SK-N-SH treated with all-trans-retinoic acid at 6 μM for 48 hours (cell line): Measurements from ENCODE around the gene TOR1A.

Source experiments
- ARNTL ChIP-seq: fragments of 450-650 bp; formaldehyde crosslinking; IDR thresholded peaks from 2 replicates; pipeline ENCODE4 v1.5.0; 2020; ENCODE audit warnings: low read depth, mild to moderate bottlenecking, moderate library complexity, borderline replicate concordance
- BACH2 ChIP-seq: fragments of 250-450 bp; sonication (Bioruptor Pico); IDR thresholded peaks from 2 replicates; pipeline ENCODE4 v1.9.0; 2021; ENCODE audit warnings: mild to moderate bottlenecking, borderline replicate concordance
- ISL1 ChIP-seq: fragments of 250-450 bp; sonication (Bioruptor Pico); IDR thresholded peaks from 2 replicates; pipeline ENCODE4 v2.1.2; 2022; ENCODE audit warnings: mild to moderate bottlenecking, moderate library complexity
- RARB ChIP-seq: fragments of 250-450 bp; sonication (Bioruptor Pico); IDR thresholded peaks from 2 replicates; pipeline ENCODE4 v1.8.0; 2021; ENCODE audit warnings: mild to moderate bottlenecking, moderate library complexity
- TCF4 ChIP-seq: fragments of 250-450 bp; sonication (Bioruptor Pico); IDR thresholded peaks from 2 replicates; pipeline ENCODE4 v1.8.0; 2021; ENCODE audit warnings: mild to moderate bottlenecking, moderate library complexity, borderline replicate concordance
- ZFP30 ChIP-seq: fragments of 450-650 bp; formaldehyde crosslinking; IDR thresholded peaks from 2 replicates; pipeline ENCODE4 v1.5.0; 2022; ENCODE audit warnings: mild to moderate bottlenecking, moderate library complexity
- ZNF565 ChIP-seq: fragments of 450-650 bp; formaldehyde crosslinking; conservative IDR thresholded peaks from 2 replicates; pipeline ENCODE4 v1.5.0; 2020; ENCODE audit warnings: low read depth, mild to moderate bottlenecking, moderate library complexity
- ZNF70 ChIP-seq: fragments of 450-650 bp; formaldehyde crosslinking; IDR thresholded peaks from 2 replicates; pipeline ENCODE4 v1.5.0; 2020; ENCODE audit warnings: mild to moderate bottlenecking, moderate library complexity
- TF ChIP-seq, protein P1 (sequence below): fragments of 250-450 bp; sonication (Bioruptor Pico); IDR thresholded peaks from 2 replicates; pipeline ENCODE4 v1.5.0; 2020; ENCODE audit warnings: mild to moderate bottlenecking, moderate library complexity

GRCh38 chr9:129835860-129836223, 11.9 kb upstream of the TOR1A start:
- TF ChIP-seq RARB (CRISPR knock-in tag) = no peak
- TF ChIP-seq ZNF565 (CRISPR knock-in tag) = no peak
- TF ChIP-seq, protein P1, sequence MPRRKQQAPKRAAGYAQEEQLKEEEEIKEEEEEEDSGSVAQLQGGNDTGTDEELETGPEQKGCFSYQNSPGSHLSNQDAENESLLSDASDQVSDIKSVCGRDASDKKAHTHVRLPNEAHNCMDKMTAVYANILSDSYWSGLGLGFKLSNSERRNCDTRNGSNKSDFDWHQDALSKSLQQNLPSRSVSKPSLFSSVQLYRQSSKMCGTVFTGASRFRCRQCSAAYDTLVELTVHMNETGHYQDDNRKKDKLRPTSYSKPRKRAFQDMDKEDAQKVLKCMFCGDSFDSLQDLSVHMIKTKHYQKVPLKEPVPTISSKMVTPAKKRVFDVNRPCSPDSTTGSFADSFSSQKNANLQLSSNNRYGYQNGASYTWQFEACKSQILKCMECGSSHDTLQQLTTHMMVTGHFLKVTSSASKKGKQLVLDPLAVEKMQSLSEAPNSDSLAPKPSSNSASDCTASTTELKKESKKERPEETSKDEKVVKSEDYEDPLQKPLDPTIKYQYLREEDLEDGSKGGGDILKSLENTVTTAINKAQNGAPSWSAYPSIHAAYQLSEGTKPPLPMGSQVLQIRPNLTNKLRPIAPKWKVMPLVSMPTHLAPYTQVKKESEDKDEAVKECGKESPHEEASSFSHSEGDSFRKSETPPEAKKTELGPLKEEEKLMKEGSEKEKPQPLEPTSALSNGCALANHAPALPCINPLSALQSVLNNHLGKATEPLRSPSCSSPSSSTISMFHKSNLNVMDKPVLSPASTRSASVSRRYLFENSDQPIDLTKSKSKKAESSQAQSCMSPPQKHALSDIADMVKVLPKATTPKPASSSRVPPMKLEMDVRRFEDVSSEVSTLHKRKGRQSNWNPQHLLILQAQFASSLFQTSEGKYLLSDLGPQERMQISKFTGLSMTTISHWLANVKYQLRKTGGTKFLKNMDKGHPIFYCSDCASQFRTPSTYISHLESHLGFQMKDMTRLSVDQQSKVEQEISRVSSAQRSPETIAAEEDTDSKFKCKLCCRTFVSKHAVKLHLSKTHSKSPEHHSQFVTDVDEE (CRISPR knock-in tag) = no peak
- no peak for TF ChIP-seq ARNTL (CRISPR knock-in tag)
- TF ChIP-seq ISL1 (CRISPR knock-in tag) = no peak
- TF ChIP-seq TCF4 (CRISPR knock-in tag) = no peak
- no peak for TF ChIP-seq ZFP30 (CRISPR knock-in tag)
- TF ChIP-seq ZNF70 (CRISPR knock-in tag) = no peak
- TF ChIP-seq BACH2 (CRISPR knock-in tag) = no peak
